Endothelial cell of umbilical vein (primary cell): ENCODE results near the gene DNAJC16. TPM values are rescaled to one million over a fixed set of nuclear protein-coding genes. Genes with fewer than 3 reads are reported as not detected.

ENCODE experiments used
- BruUV-seq: library from RNA; stranded (reverse); fragments of 400-500 nt; replicated peaks from 2 replicates; lab custom pipeline; 2021; lab: Mats Ljungman, UMichigan
- CTCF ChIA-PET: fragments of 300-600, 350-600 bp; sonication (Branson Sonifier 250); formaldehyde crosslinking; loops from one replicate; lab custom pipeline; 2021; ENCODE audit warnings: antibody characterized with exemption, inconsistent platforms; lab: Charles Lee
- POLR2A ChIA-PET: fragments of 300-600, 350-600 bp; sonication (Branson Sonifier 250); formaldehyde crosslinking; loops from one replicate; lab custom pipeline; 2021; ENCODE audit warnings: antibody characterized with exemption, inconsistent platforms; lab: Charles Lee
- DNase-seq: peaks from one replicate; pipeline ENCODE4 v3.0.0-alpha.2; 2011; ENCODE audit warnings: low read depth, low spot score
- FAIRE-seq: peaks from 2 replicates; lab custom pipeline; 2011; peaks lifted over from hg19 to GRCh38; lab: Jason Lieb, UNC
- H2AFZ ChIP-seq: 2 replicates; pipeline ENCODE4 v1.6.0; 2012; ENCODE audit warnings: low read depth, low read length, control low read depth, inconsistent platforms
- H3K27ac ChIP-seq: 2 replicates; pipeline ENCODE4 v1.5.1; 2011; ENCODE audit warnings: low read depth, mild to moderate bottlenecking, control low read depth, low read length, moderate library complexity; ENCODE audit not compliant: insufficient read depth
- H3K27me3 ChIP-seq, 2 experiments: 2 replicates each; pipeline versions ENCODE4 v1.6.0 to v1.6.1; 2011; ENCODE audit warnings: low read length in 2 of 2, mixed read lengths in 1 of 2; ENCODE audit not compliant: control insufficient read depth in 2 of 2, insufficient read depth in 2 of 2
- H3K36me3 ChIP-seq, 2 experiments: 2 replicates in 1 of 2; 3 replicates in 1 of 2; pipeline ENCODE4 v1.5.1; 2011; ENCODE audit warnings: low read length in 2 of 2, mild to moderate bottlenecking in 1 of 2, moderate library complexity in 1 of 2; ENCODE audit not compliant: control insufficient read depth in 2 of 2, insufficient read depth in 2 of 2; ENCODE audit errors: extremely low read depth in 1 of 2
- H3K4me1 ChIP-seq: 3 replicates; pipeline ENCODE4 v1.5.1; 2011; ENCODE audit warnings: mild to moderate bottlenecking, low read length; ENCODE audit not compliant: control insufficient read depth, insufficient read depth; ENCODE audit errors: extremely low read depth
- H3K4me2 ChIP-seq: 2 replicates; pipeline ENCODE4 v1.6.1; 2011; ENCODE audit warnings: low read length, control low read depth, mixed read lengths; ENCODE audit not compliant: insufficient read depth
- H3K4me3 ChIP-seq, 3 experiments: fragments of 200-600 bp in 1 of 3; sonication (generic), shearing (Covaris generic) in 1 of 3; replicated peaks in 1 of 3; 2 replicates each; pipeline ENCODE4 v1.5.1; 2011 to 2016; ENCODE audit warnings: control low read depth in 3 of 3, low read length in 3 of 3, mild to moderate bottlenecking in 2 of 3, inconsistent platforms in 1 of 3, low read depth in 1 of 3, moderate library complexity in 1 of 3; ENCODE audit not compliant: insufficient read depth in 1 of 3
- H3K79me2 ChIP-seq: 2 replicates; pipeline ENCODE4 v1.6.0; 2012; ENCODE audit warnings: low read length, inconsistent platforms; ENCODE audit not compliant: control insufficient read depth, insufficient read depth
- H3K9ac ChIP-seq: replicated peaks from 2 replicates; pipeline ENCODE3; 2011; ENCODE audit warnings: low read length, control low read depth; ENCODE audit not compliant: insufficient read depth; ENCODE audit errors: extremely low read depth
- H3K9me1 ChIP-seq: replicated peaks from 3 replicates; pipeline ENCODE4 v1.6.0; 2011; ENCODE audit warnings: mild to moderate bottlenecking, low read length; ENCODE audit not compliant: control insufficient read depth, insufficient read depth; ENCODE audit errors: extremely low read depth
- H3K9me3 ChIP-seq: replicated peaks from 2 replicates; pipeline ENCODE4 v1.5.1; 2012; ENCODE audit warnings: low read length, inconsistent platforms; ENCODE audit not compliant: control insufficient read depth, insufficient read depth
- H4K20me1 ChIP-seq: replicated peaks from 2 replicates; pipeline ENCODE3; 2011; ENCODE audit warnings: mild to moderate bottlenecking, low read length; ENCODE audit not compliant: control insufficient read depth, insufficient read depth; ENCODE audit errors: extremely low read depth
- EZH2 ChIP-seq: IDR thresholded peaks from 2 replicates; pipeline ENCODE4 v1.6.1; 2012; ENCODE audit warnings: borderline replicate concordance, low read depth, mild to moderate bottlenecking, moderate library complexity, low read length, inconsistent platforms; ENCODE audit not compliant: severe bottlenecking
- FOS ChIP-seq: IDR thresholded peaks from 2 replicates; pipeline ENCODE4 v1.6.1; 2011; ENCODE audit warnings: mild to moderate bottlenecking, low read length, moderate library complexity, borderline replicate concordance; ENCODE audit not compliant: insufficient read depth
- GATA2 ChIP-seq: IDR thresholded peaks from 2 replicates; pipeline ENCODE4 v1.7.0; 2011; ENCODE audit warnings: low read depth, mild to moderate bottlenecking, moderate library complexity, mixed read lengths, low read length; ENCODE audit not compliant: insufficient read length, insufficient read depth
- JUN ChIP-seq: IDR thresholded peaks from 2 replicates; pipeline ENCODE4 v1.6.1; 2011; ENCODE audit warnings: borderline replicate concordance, low read depth; ENCODE audit not compliant: insufficient read length, insufficient read depth
- MYC ChIP-seq: IDR thresholded peaks from one replicate; pipeline ENCODE4 v1.6.1; 2011; ENCODE audit warnings: mild to moderate bottlenecking, low read depth, low read length
- POLR2A ChIP-seq: IDR thresholded peaks from 2 replicates; pipeline ENCODE4 v1.6.1; 2012; ENCODE audit warnings: low read depth, mild to moderate bottlenecking, control low read depth, low read length
- POLR2AphosphoS5 ChIP-seq: IDR thresholded peaks from 2 replicates; pipeline ENCODE4 v1.6.1; 2012; ENCODE audit warnings: low read depth, mild to moderate bottlenecking, control low read depth, low read length, moderate library complexity; ENCODE audit not compliant: insufficient read depth
- dilution Hi-C: fragments of 300-500 bp; cut with MboI; formaldehyde crosslinking; loops from one replicate; pipeline ENCODE4 v1.15.0; 2019; ENCODE audit warnings: low sequenced_read_pairs; ENCODE audit not compliant: extremely low pct_ligation_motif_present
- intact Hi-C: fragments of 100-400 bp; cut with micrococcal nuclease; formaldehyde crosslinking; loops from one replicate; pipeline ENCODE4 v1.10.0; 2022
- polyA plus RNA-seq, 4 experiments: library from polyadenylated mRNA; depleted of rRNA in 3 of 4; stranded (reverse) in 3 of 4; unstranded in 1 of 4; fragments of >200 nt; gene quantifications; 2 replicates each; pipeline versions ENCODE4 v1.2.1 to v1.2.3, GENCODE V29; 2011 to 2012; ENCODE audit warnings: missing spikeins in 1 of 4
- total RNA-seq: library from RNA; stranded (reverse); gene quantifications from 2 replicates; pipeline ENCODE4 v1.2.3, GENCODE V29; 2021
- TF ChIP-seq, protein P1 (sequence below), 2 donors: IDR thresholded peaks; 1 replicate in 1 of 2; 2 replicates in 1 of 2; pipeline ENCODE4 v1.5.1; 2011; ENCODE audit warnings: low read length in 2 of 2, mild to moderate bottlenecking in 2 of 2, moderate library complexity in 2 of 2, control low read depth in 1 of 2, inconsistent platforms in 1 of 2, low read depth in 1 of 2; ENCODE audit not compliant: insufficient read depth in 1 of 2; ENCODE audit errors: extremely low read depth in 1 of 2
- TF ChIP-seq, protein P2 (sequence below): IDR thresholded peaks from 2 replicates; pipeline ENCODE4 v1.6.1; 2011; ENCODE audit not compliant: insufficient read depth, insufficient read length

Gene DNAJC16
- total and polyA plus RNA-seq, 2 donors (not counting 3 experiments of a cell fraction or from before 2014, with no cell fraction given), result 8.0 to 21.4 TPM

DNA sequence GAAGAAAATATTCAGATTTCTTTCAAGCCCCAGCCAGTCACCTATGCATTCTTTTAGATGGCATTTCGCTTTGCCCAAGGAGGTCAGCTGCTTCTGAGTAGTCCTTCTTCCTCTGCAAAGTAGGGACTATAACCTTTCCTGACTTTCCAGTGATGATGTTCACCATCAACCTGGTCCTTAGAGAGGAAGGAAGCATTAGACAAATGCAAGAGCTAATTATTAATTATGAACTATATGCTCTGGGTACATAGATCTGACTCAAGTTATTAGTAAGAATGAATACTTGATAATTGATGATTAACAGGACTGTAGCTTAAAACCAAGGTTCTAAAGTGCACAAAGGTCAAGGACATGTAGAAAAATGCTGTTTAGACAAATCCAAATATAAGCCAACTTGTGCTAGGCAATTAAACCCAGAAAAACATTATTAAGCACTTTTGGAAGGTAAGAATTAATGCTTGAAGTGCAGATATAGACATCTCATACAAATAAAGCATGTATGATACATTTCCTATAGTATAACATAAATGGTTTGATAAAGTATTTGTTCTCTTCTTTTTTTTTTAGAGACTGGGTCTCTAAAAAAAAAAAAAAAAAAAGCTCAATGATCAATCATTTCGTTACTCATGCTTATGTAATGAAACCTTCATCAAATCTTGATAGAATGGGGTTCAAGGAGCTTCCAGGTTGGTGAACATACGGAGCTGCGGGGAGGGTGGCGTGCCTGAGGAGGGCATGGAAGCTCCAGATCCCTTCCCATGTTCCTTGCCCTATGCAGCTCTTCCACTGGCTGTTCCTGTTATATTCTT, 69.4 kb downstream of the DNAJC16 start:
- no peaks in the 10 kb centered on the region for H3K9me1 ChIP-seq
- H3K79me2 ChIP-seq, result no peaks in the 10 kb centered on the region
- no peak overlapping the region for H3K27ac ChIP-seq
- H3K9me3 ChIP-seq, result no peaks in the 10 kb centered on the region
- ChIA-PET CTCF (interaction anchor here (0.6 to 1.9 kb wide), 9 partner anchors 16 to 165 kb away, joined by 3 to 14 read pairs (median 3); no protein-coding TSS in a partner anchor), POLR2A (interaction anchor here (0.6 kb wide), 1 partner anchor 241 kb away, joined by 3 read pairs; no protein-coding TSS in a partner anchor)
- dilution Hi-C loops (no loop called here), intact Hi-C loops (loop anchor here (1.0 to 5.0 kb wide), 2 partner anchors 145 to 166 kb away; no protein-coding TSS in a partner anchor)
- TF ChIP-seq POLR2A (no peak), GATA2 (no peak), FOS (no peak), EZH2 (no peak), JUN (no peak), MYC (no peak), POLR2AphosphoS5 (no peak)
- TF ChIP-seq, protein P1, sequence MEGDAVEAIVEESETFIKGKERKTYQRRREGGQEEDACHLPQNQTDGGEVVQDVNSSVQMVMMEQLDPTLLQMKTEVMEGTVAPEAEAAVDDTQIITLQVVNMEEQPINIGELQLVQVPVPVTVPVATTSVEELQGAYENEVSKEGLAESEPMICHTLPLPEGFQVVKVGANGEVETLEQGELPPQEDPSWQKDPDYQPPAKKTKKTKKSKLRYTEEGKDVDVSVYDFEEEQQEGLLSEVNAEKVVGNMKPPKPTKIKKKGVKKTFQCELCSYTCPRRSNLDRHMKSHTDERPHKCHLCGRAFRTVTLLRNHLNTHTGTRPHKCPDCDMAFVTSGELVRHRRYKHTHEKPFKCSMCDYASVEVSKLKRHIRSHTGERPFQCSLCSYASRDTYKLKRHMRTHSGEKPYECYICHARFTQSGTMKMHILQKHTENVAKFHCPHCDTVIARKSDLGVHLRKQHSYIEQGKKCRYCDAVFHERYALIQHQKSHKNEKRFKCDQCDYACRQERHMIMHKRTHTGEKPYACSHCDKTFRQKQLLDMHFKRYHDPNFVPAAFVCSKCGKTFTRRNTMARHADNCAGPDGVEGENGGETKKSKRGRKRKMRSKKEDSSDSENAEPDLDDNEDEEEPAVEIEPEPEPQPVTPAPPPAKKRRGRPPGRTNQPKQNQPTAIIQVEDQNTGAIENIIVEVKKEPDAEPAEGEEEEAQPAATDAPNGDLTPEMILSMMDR (IDR thresholded peaks at IDR 0.05; ENCODE audit: extremely low read depth in 1 of 2, insufficient read depth in 1 of 2, low read depth in 1 of 2, low read length in 2 of 2), result no peak
- TF ChIP-seq, protein P2, sequence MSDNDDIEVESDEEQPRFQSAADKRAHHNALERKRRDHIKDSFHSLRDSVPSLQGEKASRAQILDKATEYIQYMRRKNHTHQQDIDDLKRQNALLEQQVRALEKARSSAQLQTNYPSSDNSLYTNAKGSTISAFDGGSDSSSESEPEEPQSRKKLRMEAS, result no peak
- H3K4me1 ChIP-seq, result no peaks in the 10 kb centered on the region
- DNase-seq, result no peak
- peaks cover 7 to 10% of the 10 kb centered on the region in 2 experiments for H3K27me3 ChIP-seq
- H3K9ac ChIP-seq, result no peak overlapping the region
- no peak overlapping the region for H3K4me2 ChIP-seq
- no peak overlapping the region for H2AFZ ChIP-seq
- H3K36me3 ChIP-seq, result no peaks in the 10 kb centered on the region
- H3K4me3 ChIP-seq, result no peak overlapping the region
- no peak for FAIRE-seq
- no peaks in the 10 kb centered on the region for H4K20me1 ChIP-seq
- no TSS peak for BruUV-seq
